IMR-90 (cell line): Measurements from ENCODE around the gene RGS14. TPM values are rescaled to one million over a fixed set of nuclear protein-coding genes. Genes with fewer than 3 reads are reported as not detected.

Experiments used
- ATAC-seq: fragments of 200-7000 bp; cut with Tn5 transposase; 2 replicates; pipeline ENCODE4 v1.9.1; 2020; ENCODE audit warnings: low read depth, mild to moderate bottlenecking, moderate library complexity
- BruUV-seq: library from RNA; stranded (reverse); fragments of 400-500 nt; replicated peaks from 2 replicates; lab custom pipeline; 2021; lab: Mats Ljungman, UMichigan
- CTCF ChIA-PET: fragments of 300-600 bp; formaldehyde crosslinking; extraction: SDS; loops from one replicate; lab custom pipeline; 2021; ENCODE audit warnings: antibody characterized with exemption; lab: Yijun Ruan, JAX
- POLR2A ChIA-PET: fragments of 300-600 bp; sonication (Branson Sonifier 250); formaldehyde crosslinking; loops from one replicate; lab custom pipeline; 2022; ENCODE audit warnings: antibody characterized with exemption; ENCODE audit not compliant: unreplicated experiment; lab: Charles Lee
- DNase-seq: peaks from one replicate; pipeline ENCODE4 v3.0.0; 2013
- H2AFZ ChIP-seq: replicated peaks from 2 replicates; pipeline ENCODE3; 2013; ENCODE audit warnings: low read length, mild to moderate bottlenecking; ENCODE audit not compliant: poor library complexity
- H2AK5ac ChIP-seq: 2 replicates; pipeline ENCODE4 v1.6.1; 2013; ENCODE audit warnings: low read depth, low read length, inconsistent platforms
- H2AK9ac ChIP-seq: replicated peaks from 2 replicates; pipeline ENCODE3; 2013; ENCODE audit warnings: mild to moderate bottlenecking, low read depth, low read length, moderate library complexity; ENCODE audit not compliant: poor library complexity
- H2BK120ac ChIP-seq: 2 replicates; pipeline ENCODE4 v1.6.1; 2013; ENCODE audit warnings: low read depth, low read length, inconsistent platforms
- H2BK15ac ChIP-seq: 3 replicates; pipeline ENCODE4 v1.6.1; 2013; ENCODE audit warnings: low read depth, low read length, inconsistent platforms
- H2BK20ac ChIP-seq: 2 replicates; pipeline ENCODE4 v1.6.1; 2013; ENCODE audit warnings: low read depth, mild to moderate bottlenecking, inconsistent platforms, low read length, moderate library complexity
- H2BK5ac ChIP-seq: 2 replicates; pipeline ENCODE4 v1.6.1; 2013; ENCODE audit warnings: mild to moderate bottlenecking, low read depth, low read length, inconsistent platforms; ENCODE audit not compliant: poor library complexity, severe bottlenecking
- H3K14ac ChIP-seq: replicated peaks from 2 replicates; pipeline ENCODE4 v1.6.1; 2013; ENCODE audit warnings: low read depth, low read length, inconsistent platforms
- H3K18ac ChIP-seq: 2 replicates; pipeline ENCODE4 v1.6.1; 2013; ENCODE audit warnings: low read depth, low read length, control low read depth
- H3K23ac ChIP-seq: 2 replicates; pipeline ENCODE4 v1.6.1; 2013; ENCODE audit warnings: low read depth, low read length, inconsistent platforms
- H3K27ac ChIP-seq: 2 replicates; pipeline ENCODE4 v1.5.1; 2013; ENCODE audit warnings: mild to moderate bottlenecking, control low read depth, low read length; ENCODE audit not compliant: insufficient read depth
- H3K27me3 ChIP-seq: 2 replicates; pipeline ENCODE4 v1.6.1; 2013; ENCODE audit warnings: low read length; ENCODE audit not compliant: control insufficient read depth, insufficient read depth
- H3K36me3 ChIP-seq: 2 replicates; pipeline ENCODE4 v1.6.1; 2013; ENCODE audit warnings: low read length, mixed read lengths; ENCODE audit not compliant: control insufficient read depth, insufficient read depth
- H3K4ac ChIP-seq: 2 replicates; pipeline ENCODE4 v1.6.1; 2013; ENCODE audit warnings: low read depth, low read length, inconsistent platforms
- H3K4me1 ChIP-seq: 2 replicates; pipeline ENCODE4 v1.6.1; 2013; ENCODE audit warnings: low read length, mixed read lengths; ENCODE audit not compliant: control insufficient read depth, insufficient read depth
- H3K4me2 ChIP-seq: 2 replicates; pipeline ENCODE4 v1.6.1; 2013; ENCODE audit warnings: low read depth, mild to moderate bottlenecking, control low read depth, low read length, moderate library complexity
- H3K4me3 ChIP-seq: 2 replicates; pipeline ENCODE4 v1.5.1; 2013; ENCODE audit warnings: low read depth, mild to moderate bottlenecking, control low read depth, low read length, moderate library complexity; ENCODE audit not compliant: insufficient read depth
- H3K56ac ChIP-seq: 2 replicates; pipeline ENCODE4 v1.6.1; 2013; ENCODE audit warnings: low read length, inconsistent platforms; ENCODE audit not compliant: insufficient read depth; ENCODE audit errors: extremely low read depth
- H3K79me1 ChIP-seq, 2 experiments: 2 replicates each; pipeline ENCODE4 v1.6.1; 2013; ENCODE audit warnings: low read length in 2 of 2, inconsistent platforms in 1 of 2, low read depth in 1 of 2
- H3K9ac ChIP-seq: 2 replicates; pipeline ENCODE4 v1.6.1; 2013; ENCODE audit warnings: low read depth, low read length, control low read depth
- H3K9me1 ChIP-seq: 2 replicates; pipeline ENCODE4 v1.6.1; 2013; ENCODE audit warnings: low read length, inconsistent platforms; ENCODE audit not compliant: insufficient read depth
- H3K9me3 ChIP-seq: 2 replicates; pipeline ENCODE4 v1.6.1; 2013; ENCODE audit warnings: low read length; ENCODE audit not compliant: control insufficient read depth, insufficient read depth
- H4K20me1 ChIP-seq: 2 replicates; pipeline ENCODE4 v1.6.1; 2013; ENCODE audit warnings: low read length, inconsistent platforms; ENCODE audit not compliant: insufficient read depth
- H4K5ac ChIP-seq: 2 replicates; pipeline ENCODE4 v1.6.1; 2013; ENCODE audit warnings: mild to moderate bottlenecking, low read depth, low read length, control low read depth
- H4K8ac ChIP-seq, 2 experiments: 2 replicates each; pipeline ENCODE4 v1.6.1; 2013; ENCODE audit warnings: low read depth in 2 of 2, low read length in 2 of 2, control low read depth in 1 of 2, inconsistent platforms in 1 of 2
- H4K91ac ChIP-seq: 2 replicates; pipeline ENCODE4 v1.6.1; 2013; ENCODE audit warnings: low read depth, low read length, inconsistent platforms; ENCODE audit not compliant: insufficient read depth
- BHLHE40 ChIP-seq: fragments of 150-350 bp; IDR thresholded peaks from 2 replicates; pipeline ENCODE4 v1.6.1; 2016; ENCODE audit warnings: mild to moderate bottlenecking, low read depth, low read length
- CEBPB ChIP-seq: IDR thresholded peaks from 2 replicates; pipeline ENCODE4 v1.6.1; 2012; ENCODE audit warnings: low read depth, low read length, improper control_type of control experiment
- CTCF ChIP-seq: conservative IDR thresholded peaks from 2 replicates; pipeline ENCODE4 v1.5.1; 2012; ENCODE audit warnings: mild to moderate bottlenecking, low read depth, low read length, improper control_type of control experiment
- ELK1 ChIP-seq: fragments of 150-350 bp; IDR thresholded peaks from 2 replicates; pipeline ENCODE4 v1.6.1; 2016; ENCODE audit warnings: low read depth, mild to moderate bottlenecking, low read length, moderate library complexity, borderline replicate concordance
- FOS ChIP-seq: fragments of 150-350 bp; IDR thresholded peaks from 2 replicates; pipeline ENCODE4 v1.6.1; 2016; ENCODE audit warnings: low read depth, low read length
- MAFK ChIP-seq: IDR thresholded peaks from 2 replicates; pipeline ENCODE4 v1.6.1; 2012; ENCODE audit warnings: low read depth, low read length, improper control_type of control experiment
- MXI1 ChIP-seq: IDR thresholded peaks from 2 replicates; pipeline ENCODE4 v1.6.1; 2012; ENCODE audit warnings: low read depth, mild to moderate bottlenecking, low read length, moderate library complexity, borderline replicate concordance
- POLR2A ChIP-seq: IDR thresholded peaks from 2 replicates; pipeline ENCODE4 v1.6.1; 2012; ENCODE audit warnings: mild to moderate bottlenecking, low read depth, low read length
- RCOR1 ChIP-seq: IDR thresholded peaks from 2 replicates; pipeline ENCODE4 v1.6.1; 2012; ENCODE audit warnings: mild to moderate bottlenecking, low read length, improper control_type of control experiment; ENCODE audit not compliant: insufficient replicate concordance
- RFX5 ChIP-seq: IDR thresholded peaks from 2 replicates; pipeline ENCODE4 v1.8.0; 2012; ENCODE audit warnings: low read depth, mild to moderate bottlenecking, low read length, moderate library complexity
- SMC3 ChIP-seq: fragments of 150-350 bp; IDR thresholded peaks from 2 replicates; pipeline ENCODE4 v1.6.1; 2016; ENCODE audit warnings: low read depth, mild to moderate bottlenecking, antibody characterized with exemption, low read length, moderate library complexity
- USF2 ChIP-seq: fragments of 150-350 bp; IDR thresholded peaks from 2 replicates; pipeline ENCODE4 v1.6.1; 2017; ENCODE audit warnings: mild to moderate bottlenecking, antibody characterized with exemption, low read length, low read depth
- WGBS, 2 experiments: methylation state at CpG; one replicate each; pipeline versions ENCODE4 v1.1.5 to v1.1.7; 2013; ENCODE audit warnings: missing lambda C conversion rate in 2 of 2; ENCODE audit not compliant: insufficient read length in 1 of 2; ENCODE audit errors: extremely low coverage in 2 of 2; 5-methylcytosine and 5-hydroxymethylcytosine counted together
- dilution Hi-C: fragments of 300-500 bp; cut with HindIII; formaldehyde crosslinking; loops from one replicate; pipeline ENCODE4 v1.14.3; 2018; ENCODE audit warnings: low sequenced_read_pairs; ENCODE audit not compliant: unreplicated experiment
- in situ Hi-C: fragments of 300-500 bp; cut with MboI; formaldehyde crosslinking; loops from 3 replicates; pipeline ENCODE4 v1.14.3; 2019; ENCODE audit warnings: low sequenced_read_pairs, inconsistent platforms, mixed read lengths
- intact Hi-C: fragments of 100-400 bp; cut with micrococcal nuclease; formaldehyde crosslinking; loops from 2 replicates; pipeline ENCODE4 v1.10.0; 2022
- polyA plus RNA-seq, 3 experiments: library from polyadenylated mRNA; depleted of rRNA; stranded (reverse); fragments of >200 nt; gene quantifications; 2 replicates each; pipeline ENCODE4 v1.2.3, GENCODE V29; 2012; ENCODE audit warnings: low replicate concordance in 1 of 3
- total RNA-seq: library from RNA; depleted of rRNA; stranded (reverse); fragments of >200 nt; gene quantifications from 2 replicates; pipeline ENCODE4 v1.2.3, GENCODE V29; 2012

RGS14 gene
- total and polyA plus RNA-seq, 2 of the 4 experiments (the other 2 are of a cell fraction), result 1.1 to 6.5 TPM

DNA sequence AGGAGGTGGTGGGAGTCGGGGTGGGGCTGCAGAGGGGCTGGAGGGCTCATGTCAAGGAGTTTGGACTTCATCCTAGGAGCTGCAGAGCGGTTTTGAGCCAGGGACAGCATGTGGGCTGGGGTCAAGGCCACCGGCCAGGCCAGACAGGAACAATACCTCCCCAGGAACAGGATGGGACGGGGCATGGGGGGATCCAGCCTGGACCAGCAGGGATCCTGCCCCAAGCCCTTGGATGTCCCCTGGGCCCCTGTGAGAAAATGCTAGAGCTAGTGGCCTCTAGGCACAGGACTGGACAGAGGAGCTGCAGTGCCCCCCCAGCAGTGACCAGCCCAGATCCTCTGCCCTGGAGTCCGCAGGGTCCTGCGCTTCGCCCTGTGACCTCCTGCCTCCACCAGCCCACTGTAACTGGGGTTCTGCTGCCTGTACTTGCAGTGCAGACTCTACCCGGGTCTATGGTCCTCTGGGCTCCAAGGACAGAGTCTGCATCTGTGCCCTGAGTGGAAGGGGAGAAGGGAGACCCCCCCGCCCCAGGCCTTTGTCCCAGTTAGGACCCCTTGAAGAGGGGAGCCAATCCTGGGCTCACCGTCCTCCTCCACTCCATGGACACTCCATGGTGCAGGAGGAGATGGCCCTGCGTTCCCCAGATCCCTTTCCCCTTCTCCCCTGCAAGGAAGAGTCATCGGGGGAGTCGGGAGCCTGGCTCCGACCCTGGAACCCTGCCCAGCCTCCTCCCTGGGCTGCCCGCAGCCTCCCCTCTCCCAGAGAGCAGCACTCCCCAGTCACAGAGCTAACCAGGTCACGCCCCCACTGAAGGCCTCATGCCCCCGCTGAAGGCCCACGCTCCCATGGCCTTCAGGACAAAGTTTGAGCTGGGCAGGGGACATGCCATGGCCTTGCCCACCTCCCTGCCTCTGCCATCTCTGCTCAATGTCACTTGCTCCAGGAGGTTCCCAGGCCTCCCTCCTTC is 43.1 kb upstream of the RGS14 start (continued):
- no peak for TF ChIP-seq SMC3
- no peak for TF ChIP-seq BHLHE40
- TF ChIP-seq POLR2A, result no peak

DNA sequence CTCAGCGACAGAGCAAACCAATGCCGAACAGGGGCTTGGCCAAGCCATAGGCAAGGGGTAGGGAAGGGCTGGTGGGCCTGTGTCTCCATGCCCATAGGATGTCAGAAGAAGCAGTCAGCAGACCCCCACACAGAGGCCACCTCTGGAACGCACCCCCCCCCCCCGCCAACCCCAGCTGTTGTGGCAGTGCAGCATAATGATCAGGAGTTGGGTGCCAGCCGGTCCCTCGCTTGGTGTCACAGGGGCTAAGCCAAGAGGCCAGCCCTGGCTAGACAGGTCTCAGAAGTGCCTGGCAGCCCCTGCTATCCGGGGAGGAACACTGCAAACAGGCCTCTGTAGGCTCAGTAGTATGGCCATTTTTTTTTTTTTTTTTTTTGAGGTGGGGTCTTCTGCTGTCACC is 42.3 kb upstream of the RGS14 start:
- H3K14ac ChIP-seq, result no peak overlapping the region
- intact Hi-C loops, result no loop called here
- ATAC-seq (no peak), DNase-seq (no peak)
- H4K5ac ChIP-seq, result no peak overlapping the region
- peak overlapping the region; percentile 82 for H2AK9ac ChIP-seq
- no peak overlapping the region for H4K8ac ChIP-seq
- BruUV-seq, result no TSS peak
- no peak overlapping the region for H3K18ac ChIP-seq
- H3K9ac ChIP-seq, result no peak overlapping the region
- no peak overlapping the region for H3K56ac ChIP-seq
- no peak overlapping the region for H2BK120ac ChIP-seq
- H3K27ac ChIP-seq, result no peak overlapping the region
- H3K9me1 ChIP-seq, result 0 out of 2 replicates have a peak, but pooled peaks cover 2% of the 10 kb centered on the region
- no peaks in the 10 kb centered on the region for H3K36me3 ChIP-seq
- H4K20me1 ChIP-seq, result peaks cover 28% of the 10 kb centered on the region
- H3K4me1 ChIP-seq, result peaks cover 7% of the 10 kb centered on the region; the same call in 1 of the 2 replicates
- no peak overlapping the region for H2BK5ac ChIP-seq
- POLR2A ChIA-PET, result no interaction called here
- H3K79me1 ChIP-seq, result peaks cover 4 to 31% of the 10 kb centered on the region in 2 experiments; a peak in 3 of 4 replicates
- H3K23ac ChIP-seq, result no peak overlapping the region
- CTCF ChIA-PET, result interaction anchor here (0.6 kb wide), 1 partner anchor 201 kb away, joined by 4 read pairs; no protein-coding TSS in a partner anchor
- H3K4me3 ChIP-seq, result no peak overlapping the region
- H2BK20ac ChIP-seq, result no peak overlapping the region
- no peak overlapping the region for H3K4ac ChIP-seq
- no peak overlapping the region for H3K4me2 ChIP-seq
- dilution Hi-C loops, result no loop called here
- 81% methylated on average over 3 of the region's 7 CpGs; no CpG with 5 or more reads in 1 of the 2 experiments for WGBS, 2 experiments
- H2AK5ac ChIP-seq, result no peak overlapping the region
- in situ Hi-C loops, result no loop called here
- H4K91ac ChIP-seq, result no peak overlapping the region
- H2AFZ ChIP-seq, result no peak overlapping the region
- H3K9me3 ChIP-seq, result no peaks in the 10 kb centered on the region
- no peak overlapping the region for H2BK15ac ChIP-seq
- H3K27me3 ChIP-seq, result no peaks in the 10 kb centered on the region
- TF ChIP-seq RCOR1 (no peak), CTCF (no peak), RFX5 (no peak), ELK1 (no peak), USF2 (no peak), MAFK (no peak), MXI1 (no peak), CEBPB (no peak), FOS (no peak)
